HUES48 (cell line): ENCODE measurements around the gene ICAM2.
A peak's percentile ranks its signal among the peaks of the same experiment; 100 is the strongest.

Source experiments
- H3K27ac ChIP-seq: one replicate; pipeline ENCODE4 v1.7.0; 2013; ENCODE audit warnings: low read depth, low read length, inconsistent platforms
- H3K27me3 ChIP-seq: 2 replicates; pipeline ENCODE4 v1.6.1; 2013; ENCODE audit warnings: mild to moderate bottlenecking, low read length; ENCODE audit not compliant: control insufficient read depth, insufficient read depth
- H3K36me3 ChIP-seq: 2 replicates; pipeline ENCODE4 v1.6.1; 2013; ENCODE audit warnings: low read length; ENCODE audit not compliant: control insufficient read depth, insufficient read depth
- H3K4me1 ChIP-seq: 2 replicates; pipeline ENCODE4 v1.6.1; 2013; ENCODE audit warnings: mild to moderate bottlenecking, low read length; ENCODE audit not compliant: control insufficient read depth, insufficient read depth
- H3K4me3 ChIP-seq: 2 replicates; pipeline ENCODE4 v1.5.1; 2013; ENCODE audit warnings: mild to moderate bottlenecking, low read depth, low read length
- H3K9ac ChIP-seq: 2 replicates; pipeline ENCODE4 v1.6.1; 2013; ENCODE audit warnings: mild to moderate bottlenecking, low read depth, low read length, moderate library complexity
- H3K9me3 ChIP-seq: 2 replicates; pipeline ENCODE4 v1.6.1; 2013; ENCODE audit warnings: low read length; ENCODE audit not compliant: control insufficient read depth, insufficient read depth

ICAM2 gene

GRCh38 chr17:63967953-63968352 lies 52.5 kb downstream of the ICAM2 start:
- Histone ChIP-seq H3K36me3 (no peaks in the 10 kb centered on the region), H3K9me3 (no peaks in the 10 kb centered on the region), H3K9ac (no peak overlapping the region), H3K4me1 (no peaks in the 10 kb centered on the region), H3K27me3 (no peaks in the 10 kb centered on the region), H3K27ac (no peak overlapping the region), H3K4me3 (no peak overlapping the region)

GRCh38 chr17:63966646-63967264 lies 53.7 kb downstream of the ICAM2 start:
- Histone ChIP-seq H3K36me3 (no peaks in the 10 kb centered on the region), H3K27ac (no peak overlapping the region), H3K27me3 (no peaks in the 10 kb centered on the region), H3K9me3 (no peaks in the 10 kb centered on the region), H3K4me1 (peaks cover 6% of the 10 kb centered on the region; the same call in 1 of the 2 replicates), H3K4me3 (no peak overlapping the region), H3K9ac (no peak overlapping the region)

- no peak overlapping the region for H3K4me3 ChIP-seq
- no peaks in the 10 kb centered on the region for H3K9me3 ChIP-seq
- H3K27ac ChIP-seq: no peak overlapping the region
- no peaks in the 10 kb centered on the region for H3K36me3 ChIP-seq
- no peaks in the 10 kb centered on the region for H3K27me3 ChIP-seq
- no peak overlapping the region for H3K9ac ChIP-seq
- H3K4me1 ChIP-seq: peaks cover 19% of the 10 kb centered on the region; the same call in 1 of the 2 replicates
These were observed 57.3 kb downstream of the ICAM2 start for GRCh38 chr17:63963123-63963522.

GRCh38 chr17:63962298-63962744 lies 58.1 kb downstream of the ICAM2 start:
- H3K27me3 ChIP-seq: no peaks in the 10 kb centered on the region
- H3K36me3 ChIP-seq: no peaks in the 10 kb centered on the region
- H3K27ac ChIP-seq: peak overlapping the region; percentile 67
- no peak overlapping the region for H3K9ac ChIP-seq
- peaks cover 19% of the 10 kb centered on the region; the same call in 1 of the 2 replicates for H3K4me1 ChIP-seq
- H3K9me3 ChIP-seq: no peaks in the 10 kb centered on the region
- peak overlapping the region; percentile 7; the same call in 1 of the 2 replicates for H3K4me3 ChIP-seq

- Histone ChIP-seq H3K9ac (peak overlapping the region; percentile 57), H3K27me3 (no peaks in the 10 kb centered on the region), H3K4me1 (peaks cover 19% of the 10 kb centered on the region; the same call in 1 of the 2 replicates), H3K4me3 (peak overlapping the region; percentile 58), H3K36me3 (peaks cover 3% of the 10 kb centered on the region; the same call in 1 of the 2 replicates), H3K27ac (peak overlapping the region; percentile 67), H3K9me3 (no peaks in the 10 kb centered on the region)
These were observed 58.8 kb downstream of the ICAM2 start for GRCh38 chr17:63961355-63962212.

- H3K36me3 ChIP-seq: peaks cover 6% of the 10 kb centered on the region; the same call in 1 of the 2 replicates
- H3K9ac ChIP-seq: no peak overlapping the region
- peak overlapping the region; percentile 58 for H3K4me3 ChIP-seq
- H3K9me3 ChIP-seq: no peaks in the 10 kb centered on the region
- H3K4me1 ChIP-seq: peaks cover 19% of the 10 kb centered on the region; the same call in 1 of the 2 replicates
- H3K27me3 ChIP-seq: no peaks in the 10 kb centered on the region
- no peak overlapping the region for H3K27ac ChIP-seq
These were observed 60.0 kb downstream of the ICAM2 start for GRCh38 chr17:63960430-63960829.

GRCh38 chr17:63960006-63960405 lies 60.4 kb downstream of the ICAM2 start:
- H3K9ac ChIP-seq: no peak overlapping the region
- H3K27me3 ChIP-seq: no peaks in the 10 kb centered on the region
- H3K4me1 ChIP-seq: peaks cover 19% of the 10 kb centered on the region; the same call in 1 of the 2 replicates
- no peak overlapping the region for H3K27ac ChIP-seq
- H3K4me3 ChIP-seq: peak overlapping the region; percentile 58; the same call in 1 of the 2 replicates
- H3K36me3 ChIP-seq: peaks cover 6% of the 10 kb centered on the region; the same call in 1 of the 2 replicates
- H3K9me3 ChIP-seq: no peaks in the 10 kb centered on the region

- no peaks in the 10 kb centered on the region for H3K27me3 ChIP-seq
- no peaks in the 10 kb centered on the region for H3K9me3 ChIP-seq
- H3K4me3 ChIP-seq: no peak overlapping the region
- H3K4me1 ChIP-seq: peaks cover 13% of the 10 kb centered on the region; the same call in 1 of the 2 replicates
- peaks cover 6% of the 10 kb centered on the region; the same call in 1 of the 2 replicates for H3K36me3 ChIP-seq
- H3K9ac ChIP-seq: no peak overlapping the region
- no peak overlapping the region for H3K27ac ChIP-seq
These were observed 64.0 kb downstream of the ICAM2 start for GRCh38 chr17:63956296-63956920.

- peaks cover 6% of the 10 kb centered on the region; the same call in 1 of the 2 replicates for H3K36me3 ChIP-seq
- no peak overlapping the region for H3K27ac ChIP-seq
- peaks cover 10% of the 10 kb centered on the region; the same call in 1 of the 2 replicates for H3K4me1 ChIP-seq
- no peak overlapping the region for H3K9ac ChIP-seq
- no peaks in the 10 kb centered on the region for H3K27me3 ChIP-seq
- no peak overlapping the region for H3K4me3 ChIP-seq
- no peaks in the 10 kb centered on the region for H3K9me3 ChIP-seq
These were observed 64.6 kb downstream of the ICAM2 start for GRCh38 chr17:63955791-63956190.

GRCh38 chr17:63955232-63955631 lies 65.2 kb downstream of the ICAM2 start:
- Histone ChIP-seq H3K4me1 (peaks cover 4% of the 10 kb centered on the region; the same call in 1 of the 2 replicates), H3K4me3 (no peak overlapping the region), H3K36me3 (peaks cover 6% of the 10 kb centered on the region; the same call in 1 of the 2 replicates), H3K27ac (no peak overlapping the region), H3K9me3 (no peaks in the 10 kb centered on the region), H3K27me3 (no peaks in the 10 kb centered on the region), H3K9ac (no peak overlapping the region)
